Activated CD8-positive, alpha-beta memory T cell treated with anti-CD3 and anti-CD28 coated beads, Interleukin-2, amount 50 U/mL, for 1 hour (primary cell): Measurements from ENCODE around the gene LSM14A.
"Not testable (repeated sequence)": the region's sequence is repeated elsewhere in the genome, so short reads cannot be mapped to it uniquely, and the experiment has no call there.

Experiments used
- DNase-seq: peaks from one replicate; pipeline ENCODE4 v3.0.0-alpha.2; 2020; ENCODE audit errors: extremely low read depth

LSM14A gene

DNA sequence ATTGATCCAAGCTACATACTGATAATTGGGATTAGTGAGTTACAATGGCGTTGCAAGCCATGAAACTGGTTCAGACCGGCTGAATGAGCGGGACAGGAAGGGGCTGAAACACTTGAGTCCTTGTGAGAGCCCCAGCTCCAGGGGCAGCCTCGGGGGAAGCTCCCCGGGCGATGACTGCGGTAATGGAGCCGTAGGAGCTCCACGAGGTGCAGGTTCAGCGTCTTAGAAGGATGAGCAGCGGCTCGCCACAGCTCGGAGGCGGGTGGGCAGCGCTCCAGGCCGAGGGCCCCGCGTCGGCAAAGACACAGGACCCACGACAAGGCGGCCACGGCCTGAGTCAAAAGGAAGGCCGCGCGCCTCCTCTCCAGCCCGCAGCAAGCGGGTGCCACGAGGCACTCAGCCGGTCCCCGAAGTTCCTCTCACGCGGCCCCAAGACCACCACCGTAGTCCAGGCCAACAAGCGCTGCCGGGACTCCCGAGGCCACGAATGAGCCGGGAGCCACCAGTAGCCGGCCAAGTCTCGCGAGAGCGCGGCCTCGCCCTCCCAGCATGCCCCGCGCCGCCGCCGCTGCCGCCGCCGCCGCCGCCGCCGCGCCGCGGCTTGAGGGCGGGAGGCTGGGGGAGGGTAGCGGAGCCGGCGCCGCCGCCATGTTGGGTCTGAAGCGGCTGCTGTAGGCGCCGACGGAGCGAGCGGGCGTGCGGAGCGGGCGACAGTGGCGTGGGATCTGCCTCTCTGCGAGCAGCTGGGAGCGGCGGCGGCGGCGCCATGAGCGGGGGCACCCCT is at the start of gene LSM14A:
Gene LSM14A, plus strand, starts transcription at position 628 of the 784 bp plus-strand sequence. Its CDS starts 139 bp downstream, at position 767.
- DNase-seq = peak; percentile 74

DNA sequence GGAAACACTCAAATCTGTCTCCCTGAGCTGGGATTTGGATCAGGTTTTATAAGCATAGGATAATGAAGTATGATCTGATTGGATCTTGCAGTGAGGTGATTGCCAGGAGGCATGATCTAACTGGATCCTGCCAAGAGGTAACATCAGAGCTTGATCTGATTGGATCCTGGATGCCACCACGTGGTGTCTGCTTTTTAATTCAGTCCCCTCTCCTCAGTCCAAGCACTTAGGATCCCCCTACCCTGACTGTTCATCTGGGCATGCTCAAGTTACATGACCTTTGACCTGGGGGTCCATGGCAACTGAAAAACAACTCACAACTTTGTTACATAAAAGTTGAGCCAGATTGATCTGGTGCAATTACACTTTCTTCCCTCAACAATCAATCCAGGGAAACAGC is 47.5 kb upstream of the LSM14A start:
- no peak for DNase-seq

DNA sequence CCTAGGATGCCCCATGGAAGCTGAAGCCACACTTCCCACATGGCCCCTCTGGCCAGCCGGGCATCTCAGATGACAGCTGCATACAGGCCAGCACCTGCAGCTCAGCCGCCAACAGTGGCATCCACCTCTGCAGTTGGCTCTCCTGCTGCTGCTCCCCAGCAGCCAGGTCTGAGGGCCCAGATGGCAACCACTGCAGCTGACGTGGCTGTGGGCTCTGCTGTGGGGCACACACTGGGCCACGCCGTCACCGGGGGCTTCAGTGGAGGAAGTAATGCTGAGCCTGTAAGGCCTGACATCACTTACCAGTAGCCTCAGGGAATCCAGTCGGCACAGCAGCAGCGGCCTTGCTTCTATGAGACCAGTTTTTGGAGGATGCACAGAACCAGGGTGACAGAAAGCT is 45.3 kb upstream of the LSM14A start:
- no peak for DNase-seq

DNA sequence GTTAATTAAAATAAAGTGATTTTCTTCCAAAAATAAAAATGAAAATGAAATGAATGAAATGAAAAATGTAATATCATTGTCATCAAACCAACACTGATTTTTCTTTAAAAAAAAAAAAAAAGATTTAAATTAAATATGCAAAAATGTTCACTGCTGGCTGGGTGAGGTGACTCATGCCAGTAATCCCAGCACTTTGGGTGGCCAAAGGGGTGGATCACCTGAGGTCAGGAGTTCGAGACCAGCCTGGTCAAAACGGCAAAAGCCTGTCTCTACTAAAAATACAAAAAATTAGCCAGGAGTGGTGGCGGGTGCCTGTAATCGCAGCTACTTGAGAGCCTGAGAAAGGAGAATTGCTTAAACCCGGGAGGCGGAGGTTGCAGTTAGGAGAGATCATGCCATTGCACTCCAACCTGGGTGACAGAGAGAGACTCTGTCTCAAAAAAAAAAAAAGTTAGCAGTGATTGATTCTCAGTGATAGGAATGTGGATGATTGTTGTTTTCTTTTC is 44.6 kb upstream of the LSM14A start:
- no peak for DNase-seq

DNA sequence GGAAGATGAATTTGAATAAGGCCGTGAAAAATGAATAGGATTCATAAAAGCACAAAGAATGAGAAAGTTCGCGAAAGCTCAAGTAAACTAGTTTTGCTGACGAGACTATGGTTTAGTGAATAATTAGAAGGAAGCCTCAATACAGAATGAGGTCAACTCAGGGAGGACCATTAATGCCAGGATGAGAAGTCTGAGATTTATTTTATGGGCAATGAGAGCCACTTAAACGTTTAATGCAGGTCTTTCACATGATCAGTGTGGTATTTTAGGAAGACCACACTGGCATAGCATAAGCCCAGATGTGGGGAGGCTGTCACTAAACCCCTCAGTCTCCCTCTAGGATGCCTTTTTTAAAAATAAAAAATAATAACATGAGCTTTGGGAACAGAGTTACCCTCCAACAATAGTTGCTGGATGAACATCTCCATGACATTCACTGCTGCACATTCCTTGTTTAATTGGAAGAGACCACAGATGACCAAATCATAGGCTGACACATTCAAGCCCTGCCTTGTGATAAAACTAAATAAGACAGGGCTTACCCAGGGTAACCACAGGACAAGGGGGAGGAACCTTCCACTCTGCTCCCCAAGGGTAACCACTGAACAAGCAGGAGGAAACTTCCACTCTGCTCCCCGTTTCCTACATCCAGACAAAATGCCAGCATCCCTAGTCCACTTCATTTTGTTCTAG is 43.6 kb upstream of the LSM14A start:
- DNase-seq = no peak

DNA sequence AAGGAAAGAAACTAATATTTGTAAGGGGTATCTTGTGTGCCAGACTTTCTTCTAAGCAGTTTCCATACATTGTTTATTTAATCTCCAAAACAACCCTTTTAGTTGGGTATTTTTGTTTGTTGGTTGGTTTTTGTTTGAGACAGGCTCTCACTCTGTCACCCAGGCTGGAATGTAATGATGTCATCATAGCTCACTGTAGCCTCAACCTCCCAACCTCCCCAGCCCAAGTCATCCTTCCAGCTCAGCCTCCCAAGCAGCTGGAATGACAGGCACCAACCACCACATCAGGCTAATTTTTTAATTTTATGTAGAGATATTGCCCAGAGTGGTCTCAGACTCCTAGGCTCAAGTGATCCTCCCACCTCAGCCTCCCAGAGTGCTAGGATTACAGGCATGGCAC is 41.2 kb upstream of the LSM14A start:
- DNase-seq = no peak

DNA sequence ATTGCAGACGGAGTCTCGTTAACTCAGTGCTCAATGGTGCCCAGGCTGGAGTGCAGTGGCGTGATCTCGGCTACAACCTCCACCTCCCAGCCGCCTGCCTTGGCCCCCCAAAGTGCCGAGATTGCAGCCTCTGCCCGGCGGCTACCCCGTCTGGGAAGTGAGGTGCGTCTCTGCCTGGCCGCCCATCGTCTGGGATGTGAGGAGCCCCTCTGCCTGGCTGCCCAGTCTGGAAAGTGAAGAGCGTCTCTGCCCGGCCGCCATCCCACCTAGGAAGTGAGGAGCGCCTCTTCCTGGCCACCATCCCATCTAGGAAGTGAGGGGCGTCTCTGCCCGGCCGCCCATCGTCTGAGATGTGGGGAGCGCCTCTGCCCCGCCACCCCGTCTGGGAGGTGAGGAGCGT is 40.2 kb upstream of the LSM14A start:
- DNase-seq = not testable (repeated sequence)

DNA sequence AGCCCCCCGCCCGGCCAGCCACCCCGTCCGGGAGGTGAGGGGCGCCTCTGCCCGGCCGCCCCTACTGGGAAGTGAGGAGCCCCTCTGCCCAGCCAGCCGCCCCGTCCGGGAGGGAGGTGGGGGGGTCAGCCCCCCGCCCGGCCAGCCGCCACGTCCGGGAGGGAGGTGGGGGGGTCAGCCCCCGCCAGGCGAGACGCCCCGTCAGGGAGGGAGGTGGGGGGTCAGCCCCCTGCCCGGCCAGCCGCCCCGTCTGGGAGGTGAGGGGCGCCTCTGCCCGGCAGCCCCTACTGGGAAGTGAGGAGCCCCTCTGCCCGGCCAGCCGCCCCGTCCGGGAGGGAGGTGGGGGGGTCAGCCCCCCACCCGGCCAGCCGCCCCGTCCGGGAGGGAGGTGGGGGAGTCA is 39.6 kb upstream of the LSM14A start:
- DNase-seq = not testable (repeated sequence)

DNA sequence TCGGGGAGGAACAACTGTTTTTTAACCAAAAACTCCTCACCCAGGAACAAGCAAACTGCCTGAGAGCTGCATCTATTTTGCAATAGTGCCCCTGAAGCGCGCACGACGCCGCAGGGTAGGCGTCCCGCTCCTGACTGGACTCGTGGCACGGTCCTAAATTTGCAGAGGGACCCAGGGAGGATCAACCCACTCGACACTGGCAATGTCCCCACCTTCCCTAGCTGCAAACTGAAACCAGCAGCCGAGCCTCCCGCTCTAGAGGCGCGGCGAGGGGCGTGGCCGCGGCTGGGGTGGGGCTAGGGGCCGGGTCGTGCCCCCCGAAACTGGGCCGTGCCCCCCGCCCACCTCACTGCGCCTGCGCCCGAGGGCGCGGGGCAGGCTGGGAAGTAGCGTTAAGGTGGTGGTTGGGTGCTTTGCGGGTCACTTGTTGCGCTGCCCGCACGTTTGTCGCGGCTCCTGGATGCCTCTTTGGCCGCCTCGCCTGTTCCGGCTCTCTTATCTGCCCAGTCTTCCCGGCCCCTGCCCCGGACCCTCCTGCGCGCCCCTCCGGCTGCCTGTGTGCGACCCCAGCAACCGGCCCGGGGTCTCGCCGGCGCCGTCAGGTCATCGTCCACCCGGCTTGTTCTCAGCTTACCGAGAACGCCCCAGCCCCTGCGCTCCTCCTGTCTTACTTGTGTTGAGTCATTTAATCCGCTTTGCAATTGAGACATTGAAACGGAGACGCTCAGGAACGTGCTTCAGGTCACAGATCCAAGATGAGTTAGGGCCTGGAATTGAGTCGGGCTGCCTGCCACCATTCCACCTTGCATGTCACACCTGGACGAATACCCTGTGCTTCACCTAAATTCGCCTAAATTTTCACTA is 37.9 kb upstream of the LSM14A start:
- DNase-seq = peak; percentile 61

DNA sequence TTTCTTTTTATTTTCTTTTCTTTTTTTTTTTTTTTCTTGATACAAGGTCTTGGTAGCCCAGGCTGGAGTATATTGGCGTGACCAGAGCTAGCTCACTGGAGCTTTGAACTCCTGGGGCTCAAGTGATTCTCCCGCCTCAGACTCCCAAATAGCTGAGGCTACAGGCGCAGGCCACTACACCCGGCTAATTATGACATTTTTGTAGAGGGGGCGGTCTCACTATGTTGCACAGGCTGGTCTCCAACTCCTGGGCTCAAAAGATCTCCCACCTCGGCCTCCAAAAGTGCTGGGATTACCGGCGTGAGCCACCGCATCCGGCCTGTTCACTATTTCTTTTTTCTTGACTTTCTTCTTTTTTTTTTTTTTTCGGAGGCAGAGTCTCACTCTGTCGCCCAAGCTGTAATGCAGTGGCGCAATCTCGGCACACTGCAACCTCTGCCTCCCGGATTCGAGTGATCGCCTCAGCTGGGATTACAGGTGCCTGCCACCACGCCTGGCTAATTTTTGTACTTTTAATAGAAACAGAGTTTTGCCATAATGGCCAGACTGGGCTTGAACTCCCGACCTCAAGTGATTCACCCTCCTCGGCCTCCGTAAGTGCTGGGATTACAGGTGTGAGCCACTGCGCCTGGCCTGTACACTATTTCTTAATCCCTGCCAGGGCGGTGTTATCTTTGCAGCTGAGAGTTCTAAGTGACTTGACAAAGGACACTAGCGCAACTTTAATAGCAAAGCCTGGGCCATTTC is 37.1 kb upstream of the LSM14A start:
- no peak for DNase-seq

DNA sequence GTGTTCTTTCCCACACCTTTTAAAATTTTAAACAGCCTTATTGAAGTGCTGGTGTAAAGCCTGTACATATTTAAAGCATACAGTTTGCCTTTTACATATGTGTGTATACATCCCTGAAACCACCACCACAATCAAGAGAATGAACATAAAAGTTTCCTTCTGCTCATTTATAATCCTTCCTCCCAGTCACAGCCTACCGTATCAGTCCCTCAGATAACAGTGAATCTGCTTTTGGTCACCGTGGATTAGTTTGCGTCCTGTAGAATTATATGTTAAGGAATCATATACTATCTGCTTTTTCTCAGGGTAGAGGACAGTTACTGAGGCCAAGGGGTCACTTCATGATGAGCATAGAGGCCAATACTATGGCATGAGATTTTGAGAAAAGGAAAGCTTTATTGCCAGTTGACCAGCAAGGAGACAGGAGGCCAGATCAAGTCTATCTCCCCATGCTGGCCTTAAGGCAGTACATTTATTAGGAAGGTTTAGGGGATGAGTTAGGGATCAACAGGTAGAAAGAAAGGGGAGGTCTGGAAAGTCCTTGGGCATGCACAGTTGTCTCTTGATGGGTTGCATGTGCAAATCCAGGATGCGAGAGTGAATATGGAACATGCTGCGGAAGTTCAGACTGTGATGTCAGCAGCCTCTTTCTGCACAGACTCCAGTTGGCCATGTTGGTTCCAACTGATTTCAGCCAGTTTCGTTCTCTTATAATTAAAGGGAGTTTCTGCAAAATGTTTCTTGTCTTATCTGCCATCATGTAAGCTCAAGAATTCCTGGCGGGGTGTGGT is 36.3 kb upstream of the LSM14A start:
- no peak for DNase-seq

DNA sequence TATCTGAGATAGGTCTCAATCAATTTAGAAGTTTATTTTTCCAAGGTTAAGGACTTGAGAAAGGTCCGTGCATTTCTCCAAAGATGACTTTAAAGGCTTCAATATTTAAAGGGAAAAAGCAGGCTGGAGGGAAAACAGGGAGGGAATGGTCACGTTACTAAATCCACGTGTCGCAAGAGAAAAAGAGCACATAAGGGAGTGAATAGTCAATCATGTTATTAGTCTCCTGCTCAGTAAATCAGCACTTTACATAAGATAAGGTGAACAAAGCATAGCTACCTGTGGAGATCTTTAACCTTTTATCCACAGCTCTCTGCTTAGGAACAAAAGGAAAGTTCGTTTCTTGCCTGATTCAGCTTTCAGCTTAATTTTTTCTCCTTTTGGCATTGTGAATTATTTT is 31.3 kb upstream of the LSM14A start:
- DNase-seq = no peak

DNA sequence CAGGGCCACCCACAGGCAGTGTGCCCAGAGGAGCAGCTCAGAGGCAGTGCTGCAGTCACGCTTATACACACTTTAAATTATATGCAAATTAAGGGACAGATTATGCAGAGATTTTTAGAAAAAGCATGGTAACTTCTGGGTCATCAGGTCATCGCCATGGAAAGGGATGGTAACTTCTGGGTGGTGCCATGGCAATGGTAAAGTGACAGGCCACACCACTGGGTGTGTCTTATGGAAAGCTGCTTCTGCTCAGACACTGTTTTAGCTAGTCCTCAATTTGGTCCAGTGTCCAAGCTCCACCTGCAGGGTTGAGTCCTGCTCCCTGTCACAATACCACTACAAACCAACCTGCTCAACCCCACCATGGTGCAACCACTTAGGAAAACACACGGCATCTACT is 29.9 kb upstream of the LSM14A start:
- no peak for DNase-seq

DNA sequence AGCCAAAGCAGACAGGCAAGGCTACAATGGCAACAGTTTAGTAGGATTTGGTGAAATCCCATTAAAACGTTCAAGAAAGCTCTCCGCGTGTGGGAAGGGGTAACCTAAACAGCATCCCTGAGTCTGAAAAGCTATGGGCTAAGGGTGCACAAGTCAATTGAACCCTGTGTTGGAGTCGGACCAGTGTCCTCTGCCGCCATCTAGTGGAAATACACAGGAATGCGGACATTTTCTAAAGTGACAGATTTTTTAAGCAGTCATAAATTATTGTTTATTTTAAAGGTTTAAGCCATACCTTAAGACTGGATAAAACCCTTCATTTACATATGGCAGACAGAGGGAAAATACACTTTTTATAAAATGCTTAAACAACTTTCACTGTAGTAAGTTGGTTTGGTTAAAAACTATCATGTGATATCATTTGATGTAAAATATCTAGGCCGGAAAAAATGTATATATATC is 26.5 kb upstream of the LSM14A start:
- DNase-seq = no peak

DNA sequence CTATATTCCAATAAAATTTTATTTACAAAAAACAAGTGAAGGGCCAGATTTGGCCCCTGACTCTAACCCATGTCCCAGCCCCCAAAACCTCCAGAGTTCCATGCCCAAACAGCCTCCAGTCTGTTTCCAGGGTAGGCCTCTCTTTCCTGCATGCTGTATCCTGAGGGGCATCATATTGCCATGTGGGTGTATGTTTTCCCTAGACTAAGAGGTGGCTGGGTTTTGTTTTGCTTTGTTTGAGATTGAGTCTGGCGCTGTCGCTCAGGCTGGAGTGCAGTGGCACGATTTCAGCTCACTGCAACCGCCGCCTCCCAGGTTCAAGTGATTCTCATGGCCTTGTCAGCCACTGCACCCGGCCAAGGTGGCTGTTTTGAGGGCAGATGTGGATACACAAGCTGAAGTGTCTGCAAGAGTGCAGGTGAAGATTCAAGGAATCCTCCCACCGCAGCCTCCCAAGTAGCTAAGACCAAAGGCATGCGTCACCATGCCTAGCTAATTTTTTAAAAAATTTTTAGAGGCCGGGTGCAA is 23.6 kb upstream of the LSM14A start:
- DNase-seq = no peak

DNA sequence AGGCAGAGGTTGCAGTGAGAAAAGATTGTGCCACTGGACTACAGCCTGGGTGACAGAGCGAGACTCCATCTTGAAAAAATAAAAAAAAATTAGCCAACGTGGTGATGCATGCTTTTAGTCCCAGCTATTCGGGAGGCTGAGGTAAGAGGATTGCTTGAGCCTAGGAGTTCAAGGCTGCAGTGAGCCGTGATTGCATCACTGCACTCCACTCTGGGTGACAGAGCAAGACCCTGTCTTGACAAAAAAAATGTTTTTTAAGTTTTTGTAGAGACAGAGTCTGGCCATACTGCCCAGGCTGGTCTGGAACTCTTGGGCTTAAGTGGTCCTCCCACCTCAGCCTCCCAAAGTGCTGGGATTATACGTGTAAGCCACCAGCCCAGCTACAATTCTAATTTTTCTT is 22.4 kb upstream of the LSM14A start:
- DNase-seq = no peak

DNA sequence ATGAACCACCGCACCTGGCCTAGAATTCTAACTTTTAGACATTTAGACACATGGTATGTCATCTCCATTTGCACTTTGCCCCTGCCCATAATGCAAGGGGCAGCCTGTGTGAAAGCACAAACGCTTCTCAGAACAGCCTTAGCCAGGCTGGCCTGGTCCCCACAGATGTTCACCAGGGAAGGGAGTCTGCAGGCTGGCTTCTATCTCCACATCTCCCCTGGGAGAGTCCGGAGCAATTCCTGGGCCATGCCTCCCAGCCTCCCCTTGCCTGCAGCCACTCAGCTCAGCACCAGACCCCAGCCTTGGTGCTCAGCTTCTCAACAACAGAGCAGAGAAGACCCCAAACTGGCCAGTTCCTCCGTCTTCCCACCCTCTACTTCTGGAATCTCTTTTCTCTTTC is 21.7 kb upstream of the LSM14A start:
- no peak for DNase-seq

DNA sequence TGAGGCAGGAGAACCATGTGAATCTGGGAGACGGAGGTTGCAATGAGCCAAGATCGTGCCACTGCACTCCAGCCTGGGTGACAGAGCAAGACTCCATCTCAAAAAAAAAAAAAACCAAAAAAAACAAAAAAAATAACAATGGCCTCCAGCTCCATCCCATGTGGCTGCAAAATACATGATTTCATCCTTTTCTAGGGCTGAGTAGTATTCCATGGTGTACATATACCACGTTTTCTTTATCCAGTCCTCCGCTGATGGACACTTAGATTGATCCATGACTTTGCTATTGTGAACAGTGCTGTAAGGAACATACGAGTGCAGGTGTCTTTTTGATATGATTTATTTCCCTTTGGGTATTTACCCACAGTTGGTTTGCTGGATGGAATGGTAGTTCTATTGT is 20.9 kb upstream of the LSM14A start:
- no peak for DNase-seq

DNA sequence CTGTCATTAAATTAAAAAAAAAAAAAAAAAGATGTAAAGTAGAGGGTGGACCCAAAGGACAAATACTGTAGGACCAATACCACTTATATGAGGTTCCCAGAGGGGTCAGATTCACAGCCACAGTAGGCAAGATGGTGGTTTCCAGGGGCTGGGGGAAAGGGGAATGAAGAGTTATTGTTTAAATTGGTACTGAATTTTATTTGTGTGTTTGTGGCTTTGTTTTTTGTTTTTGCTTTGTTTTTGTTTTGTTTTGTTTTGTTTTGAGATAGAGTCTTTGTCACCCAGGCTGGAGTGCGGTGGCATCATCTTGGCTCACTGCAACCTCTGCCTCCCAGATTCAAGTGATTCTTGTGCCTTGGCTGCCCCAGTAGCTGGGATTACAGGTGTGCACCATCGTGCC is 17.9 kb upstream of the LSM14A start:
- DNase-seq = no peak

DNA sequence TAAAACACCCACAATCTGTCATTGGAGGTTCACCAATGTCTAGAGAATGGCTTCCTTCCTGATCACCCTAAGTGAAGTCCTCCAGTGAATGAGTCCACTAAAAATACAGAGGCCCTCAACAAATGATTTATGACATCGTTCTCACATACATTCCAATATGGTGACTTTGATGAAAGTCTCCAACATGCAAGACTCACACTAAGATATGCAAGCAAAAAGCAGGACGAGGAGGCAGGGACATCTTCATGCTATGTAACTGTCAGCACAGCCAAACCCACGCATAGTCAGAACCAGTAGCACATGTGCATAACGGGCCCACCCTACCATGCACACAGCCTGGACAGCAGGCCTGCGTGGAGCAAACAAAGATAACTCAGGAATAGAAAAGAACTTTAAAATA is 16.6 kb upstream of the LSM14A start:
- DNase-seq = no peak
